Stimulated activated naive CD8-positive, alpha-beta T cell treated with anti-CD3 and anti-CD28 coated beads, Interleukin-15, amount 100 ng/mL, for 72 hours (primary cell): ENCODE results near the gene SMR3B.

Experiments
- ATAC-seq: fragments of 150-1000 bp; cut with Tn5 transposase; 2 replicates; pipeline ENCODE4 v1.10.0; 2021; ENCODE audit warnings: mild to moderate bottlenecking, moderate library complexity
- DNase-seq, 2 donors: peaks; one replicate each; pipeline ENCODE4 v3.0.0; 2021 to 2022
- H3K27ac Mint-ChIP-seq, 2 donors: one replicate each; pipeline ENCODE4 v1.8.0; 2022; ENCODE audit warnings: mild to moderate bottlenecking in 2 of 2, mixed read lengths in 2 of 2, moderate library complexity in 2 of 2
- H3K27me3 Mint-ChIP-seq: one replicate; pipeline ENCODE4 v1.8.0; 2022; ENCODE audit warnings: mixed read lengths
- H3K4me1 Mint-ChIP-seq: one replicate; pipeline ENCODE4 v1.8.0; 2022; ENCODE audit warnings: mild to moderate bottlenecking, mixed read lengths
- H3K4me3 Mint-ChIP-seq, 2 donors: one replicate each; pipeline ENCODE4 v1.8.0; 2022; ENCODE audit warnings: mild to moderate bottlenecking in 2 of 2, mixed read lengths in 2 of 2, moderate library complexity in 1 of 2
- H3K9me3 Mint-ChIP-seq, 2 donors: one replicate each; pipeline ENCODE4 v1.8.0; 2022; ENCODE audit warnings: mixed read lengths in 2 of 2

Gene SMR3B

DNA sequence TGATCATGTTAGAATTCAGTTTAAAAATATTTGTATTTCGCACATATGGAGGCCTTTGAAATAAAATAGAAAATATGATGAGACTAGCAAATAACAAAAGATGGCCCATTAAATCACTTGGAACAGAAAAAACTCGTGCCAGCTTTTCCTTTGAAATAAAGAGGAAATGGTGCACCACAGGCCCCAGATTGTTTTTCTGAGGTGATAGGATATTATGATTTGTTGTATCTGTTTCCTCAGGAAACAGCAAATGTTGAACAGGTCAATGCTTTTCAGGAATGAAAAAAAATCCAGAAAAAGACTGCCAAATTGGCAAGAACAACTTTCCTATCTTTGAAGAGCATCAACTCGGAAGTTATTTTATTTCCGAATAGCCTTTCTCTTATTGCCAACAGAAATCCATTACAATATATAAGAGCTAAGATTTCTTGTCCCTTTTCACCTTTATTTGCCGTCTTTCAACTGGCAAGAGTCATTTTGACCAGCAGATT lies at the start of gene SMR3B:
Gene SMR3B, plus strand, starts transcription at position 441 of the 491 bp plus-strand sequence. CDS start 1,380 bp downstream, outside the sequence.
- H3K27me3 Mint-ChIP-seq = no peaks in the 10 kb centered on the region
- H3K4me1 Mint-ChIP-seq = no peaks in the 10 kb centered on the region
- no peak within 1 kb of the TSS for H3K27ac Mint-ChIP-seq
- ATAC-seq (no peak), DNase-seq (no peak)
- H3K4me3 Mint-ChIP-seq = no peak within 1 kb of the TSS
- H3K9me3 Mint-ChIP-seq = peaks cover 0 to 4% of the 10 kb centered on the region in 2 donors

- no peak for ATAC-seq
- Mint-ChIP-seq H3K27me3 (no peaks in the 10 kb centered on the region), H3K4me3 (no peak within 1 kb of the TSS), H3K27ac (no peak within 1 kb of the TSS), H3K9me3 (no peaks in the 10 kb centered on the region), H3K4me1 (no peaks in the 10 kb centered on the region)
- no peak for DNase-seq
Observed at GRCh38 chr4:70334681-70335080, 48.2 kb upstream of the SMR3B start, which contains the start of gene CABS1. Gene CABS1 (plus strand): TSS chr4:70334981. CDS start chr4:70335040, 59 bp downstream.

- Mint-ChIP-seq H3K4me3 (no peak overlapping the region), H3K9me3 (no peaks in the 10 kb centered on the region), H3K4me1 (no peaks in the 10 kb centered on the region), H3K27me3 (no peaks in the 10 kb centered on the region), H3K27ac (no peak overlapping the region)
- DNase-seq (no peak), ATAC-seq (no peak)
Observed at GRCh38 chr4:70336043-70336442, 46.9 kb upstream of the SMR3B start.

GRCh38 chr4:70337886-70338420 lies 45.0 kb upstream of the SMR3B start:
- no peak overlapping the region for H3K4me3 Mint-ChIP-seq
- no peak for ATAC-seq
- no peak overlapping the region for H3K27ac Mint-ChIP-seq
- H3K4me1 Mint-ChIP-seq = no peaks in the 10 kb centered on the region
- no peaks in the 10 kb centered on the region for H3K9me3 Mint-ChIP-seq
- no peaks in the 10 kb centered on the region for H3K27me3 Mint-ChIP-seq
- DNase-seq = no peak

DNA sequence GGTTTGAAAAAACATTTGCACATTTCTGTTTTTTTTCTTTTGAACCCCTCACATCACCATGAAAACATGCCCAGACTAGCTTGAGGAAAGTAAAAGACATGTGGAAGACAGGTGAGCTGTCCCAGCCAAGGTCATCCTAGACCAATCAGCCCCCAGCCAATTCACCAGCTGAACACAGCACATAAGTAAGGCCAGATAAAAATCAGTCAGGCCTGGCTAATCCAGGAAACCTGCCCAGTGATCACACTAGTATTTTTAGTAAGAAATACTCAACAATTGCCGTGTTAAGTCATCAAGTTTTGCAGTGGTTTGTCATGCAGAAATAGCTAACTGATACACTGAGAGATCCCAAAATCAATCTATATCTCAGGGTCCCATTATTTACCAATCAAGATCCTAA lies 26.7 kb upstream of the SMR3B start:
- no peaks in the 10 kb centered on the region for H3K27me3 Mint-ChIP-seq
- ATAC-seq (no peak), DNase-seq (no peak)
- H3K4me1 Mint-ChIP-seq = no peaks in the 10 kb centered on the region
- no peaks in the 10 kb centered on the region for H3K9me3 Mint-ChIP-seq
- no peak overlapping the region for H3K4me3 Mint-ChIP-seq
- no peak overlapping the region for H3K27ac Mint-ChIP-seq

GRCh38 chr4:70359115-70359661 lies 23.7 kb upstream of the SMR3B start:
- DNase-seq = no peak
- ATAC-seq = no peak
- H3K27me3 Mint-ChIP-seq = no peaks in the 10 kb centered on the region

DNA sequence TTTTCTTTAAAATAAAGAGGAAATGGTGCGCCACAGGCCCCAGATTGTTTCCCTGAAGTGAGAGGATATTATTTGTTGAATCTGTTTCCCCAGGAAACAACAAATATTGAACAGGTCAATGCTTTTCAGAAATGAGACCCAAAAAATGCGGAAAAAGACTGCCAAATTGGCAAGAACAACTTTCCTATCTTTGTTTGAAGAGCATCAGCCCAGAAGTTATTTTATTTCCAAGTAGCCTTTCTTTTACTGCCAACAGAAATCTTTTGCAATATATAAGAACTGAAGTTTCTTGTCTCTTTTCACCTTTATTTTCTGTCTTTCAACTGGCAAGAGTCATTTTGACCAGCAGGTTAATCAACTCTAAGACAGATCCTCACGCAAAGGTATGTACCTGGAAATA lies 22.5 kb upstream of the SMR3B start, which contains the start of gene SMR3A:
Gene SMR3A, plus strand, starts transcription at position 301 of the 400 bp plus-strand sequence. CDS start 1,356 bp downstream, outside the sequence.
- Mint-ChIP-seq H3K4me1 (no peaks in the 10 kb centered on the region), H3K9me3 (no peaks in the 10 kb centered on the region), H3K4me3 (no peak within 1 kb of the TSS), H3K27ac (no peak within 1 kb of the TSS), H3K27me3 (no peaks in the 10 kb centered on the region)
- ATAC-seq (no peak), DNase-seq (no peak)

More at GRCh38 chr4:70359115-70359661, 23.7 kb upstream of the SMR3B start:
- H3K27ac Mint-ChIP-seq = no peak overlapping the region
- no peaks in the 10 kb centered on the region for H3K9me3 Mint-ChIP-seq
- no peak overlapping the region for H3K4me3 Mint-ChIP-seq
- H3K4me1 Mint-ChIP-seq = no peaks in the 10 kb centered on the region

DNA sequence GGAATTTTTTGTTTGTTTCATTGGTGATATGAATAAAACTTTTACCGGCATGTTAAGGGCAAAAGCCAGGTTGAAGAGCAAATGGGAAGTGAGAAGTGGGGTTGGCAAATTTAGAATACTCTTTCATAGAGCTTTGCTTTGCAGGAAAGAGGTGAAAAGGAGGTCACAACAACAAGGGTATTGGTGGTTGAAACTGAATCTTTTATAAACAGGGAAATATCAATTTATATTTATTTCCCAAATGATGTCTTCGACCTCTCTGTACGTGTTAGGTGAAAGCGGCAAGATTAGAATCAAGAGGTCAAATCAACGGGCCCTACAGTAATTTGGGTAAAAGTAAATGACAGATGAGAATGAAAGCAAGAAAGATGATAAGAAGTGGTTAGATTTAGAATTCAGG lies 18.9 kb upstream of the SMR3B start:
- H3K27ac Mint-ChIP-seq = no peak overlapping the region
- no peak for ATAC-seq
- H3K9me3 Mint-ChIP-seq = no peaks in the 10 kb centered on the region

DNA sequence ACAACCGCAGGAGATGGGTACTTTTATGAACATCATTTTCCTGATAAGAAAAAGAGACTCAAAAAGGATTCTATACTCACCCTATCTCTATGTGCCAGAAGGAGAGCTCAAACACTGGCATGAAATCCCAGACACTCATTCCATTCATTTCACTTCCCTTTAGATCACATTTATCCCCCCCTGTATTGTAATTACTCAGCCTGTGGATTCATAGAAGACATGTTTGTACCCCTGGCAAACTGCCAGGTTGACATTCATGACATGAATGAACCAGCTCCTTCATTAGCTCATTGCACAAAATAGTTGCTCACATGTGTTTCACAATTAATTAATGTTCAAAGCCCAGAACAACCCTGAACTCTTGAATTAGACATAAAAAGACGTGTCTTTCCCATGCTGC lies 17.5 kb upstream of the SMR3B start:
- no peak for ATAC-seq
- Mint-ChIP-seq H3K4me3 (no peak overlapping the region), H3K4me1 (no peaks in the 10 kb centered on the region), H3K27ac (no peak overlapping the region), H3K9me3 (no peaks in the 10 kb centered on the region), H3K27me3 (no peaks in the 10 kb centered on the region)
- DNase-seq = no peak

More for the DNA sequence above, 18.9 kb upstream of the SMR3B start:
- H3K27me3 Mint-ChIP-seq = no peaks in the 10 kb centered on the region
- H3K4me3 Mint-ChIP-seq = no peak overlapping the region
- no peak for DNase-seq
- H3K4me1 Mint-ChIP-seq = no peaks in the 10 kb centered on the region

DNA sequence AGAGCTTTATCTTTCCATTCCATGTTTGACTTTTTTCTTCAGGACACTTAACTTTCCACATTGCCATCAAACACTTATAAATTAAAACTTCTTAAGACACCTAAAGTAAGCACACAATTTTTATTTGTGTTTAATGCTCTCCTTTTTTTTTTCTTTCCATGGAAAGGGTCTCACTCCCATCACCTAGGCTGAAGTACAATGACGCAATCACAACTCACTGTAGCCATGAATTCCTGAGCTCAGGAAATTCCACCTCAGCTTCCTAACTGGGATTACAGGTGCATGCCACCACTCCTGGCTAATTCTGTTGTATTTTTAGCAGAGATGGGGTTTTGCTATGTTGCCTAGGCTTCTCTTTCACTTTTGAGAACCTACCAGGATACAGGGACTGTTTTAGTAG lies 15.1 kb upstream of the SMR3B start:
- no peaks in the 10 kb centered on the region for H3K4me1 Mint-ChIP-seq

GRCh38 chr4:70371987-70372386 lies 10.9 kb upstream of the SMR3B start:
- Mint-ChIP-seq H3K4me1 (no peaks in the 10 kb centered on the region), H3K27ac (no peak overlapping the region), H3K4me3 (no peak overlapping the region), H3K27me3 (no peaks in the 10 kb centered on the region), H3K9me3 (peaks cover 0 to 4% of the 10 kb centered on the region in 2 donors)
- DNase-seq (no peak), ATAC-seq (no peak)

More for the DNA sequence above, 15.1 kb upstream of the SMR3B start:
- ATAC-seq = no peak
- H3K4me3 Mint-ChIP-seq = no peak overlapping the region
- H3K27me3 Mint-ChIP-seq = no peaks in the 10 kb centered on the region
- H3K9me3 Mint-ChIP-seq = no peaks in the 10 kb centered on the region
- no peak overlapping the region for H3K27ac Mint-ChIP-seq
- DNase-seq = no peak

DNA sequence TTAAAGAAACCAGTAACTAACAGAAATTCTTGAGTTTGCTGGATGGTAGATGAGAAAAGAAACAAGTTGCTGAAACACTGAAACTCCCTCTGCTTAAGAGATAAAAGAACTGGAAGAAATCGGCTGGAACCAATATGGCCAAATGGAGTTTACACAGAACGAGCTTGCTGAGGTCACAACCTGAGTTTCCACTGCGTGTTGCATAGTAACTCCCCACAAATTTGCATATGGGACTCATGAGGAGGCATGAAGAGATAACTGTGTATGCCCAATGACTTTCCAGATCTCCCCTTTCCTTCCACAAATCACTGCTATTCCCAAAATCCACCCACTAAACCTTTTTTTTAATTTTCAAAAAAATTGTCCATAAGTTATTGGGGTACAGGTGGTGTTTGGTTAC lies 10.2 kb upstream of the SMR3B start:
- H3K9me3 Mint-ChIP-seq = peaks cover 0 to 4% of the 10 kb centered on the region in 2 donors
- ATAC-seq (no peak), DNase-seq (no peak)
- no peak overlapping the region for H3K4me3 Mint-ChIP-seq
- H3K27me3 Mint-ChIP-seq = no peaks in the 10 kb centered on the region
- no peak overlapping the region for H3K27ac Mint-ChIP-seq
- no peaks in the 10 kb centered on the region for H3K4me1 Mint-ChIP-seq

- Mint-ChIP-seq H3K27me3 (no peaks in the 10 kb centered on the region), H3K4me1 (no peaks in the 10 kb centered on the region), H3K9me3 (no peaks in the 10 kb centered on the region), H3K27ac (no peak overlapping the region), H3K4me3 (no peak overlapping the region)
- no peak for ATAC-seq
- no peak for DNase-seq
Observed at GRCh38 chr4:70380578-70380977, 2.4 kb upstream of the SMR3B start.

- Mint-ChIP-seq H3K27ac (peak overlapping the region in 1 of 2 donors; percentile 75), H3K9me3 (peaks cover 0 to 1% of the 10 kb centered on the region in 2 donors), H3K27me3 (peaks cover 7% of the 10 kb centered on the region), H3K4me3 (no peak overlapping the region), H3K4me1 (no peaks in the 10 kb centered on the region)
- ATAC-seq = no peak
- no peak for DNase-seq
Observed at GRCh38 chr4:70392057-70392776, 9.3 kb downstream of the SMR3B start.

- no peak within 1 kb of the TSS for H3K4me3 Mint-ChIP-seq
- no peaks in the 10 kb centered on the region for H3K9me3 Mint-ChIP-seq
- H3K27ac Mint-ChIP-seq = no peak within 1 kb of the TSS
- ATAC-seq (no peak), DNase-seq (no peak)
- no peaks in the 10 kb centered on the region for H3K4me1 Mint-ChIP-seq
- no peaks in the 10 kb centered on the region for H3K27me3 Mint-ChIP-seq
Observed at GRCh38 chr4:70397580-70397979, 14.6 kb downstream of the SMR3B start, which contains the start of gene OPRPN. Gene OPRPN (plus strand): TSS chr4:70397940. CDS start chr4:70399286, 1,346 bp downstream.

- H3K27me3 Mint-ChIP-seq = no peaks in the 10 kb centered on the region
- H3K4me1 Mint-ChIP-seq = no peaks in the 10 kb centered on the region
- DNase-seq (no peak), ATAC-seq (no peak)
- no peaks in the 10 kb centered on the region for H3K9me3 Mint-ChIP-seq
- no peak overlapping the region for H3K4me3 Mint-ChIP-seq
- H3K27ac Mint-ChIP-seq = no peak overlapping the region
Observed at GRCh38 chr4:70399319-70399718, 16.4 kb downstream of the SMR3B start.
